Osteoblast (primary cell): ENCODE data around the gene GPER1. TPM values are rescaled to one million over a fixed set of nuclear protein-coding genes. Genes with fewer than 3 reads are reported as not detected.

Experiments used
- DNase-seq: peaks from one replicate; pipeline ENCODE4 v3.0.0; 2011; ENCODE audit warnings: low spot score, mixed read lengths; ENCODE audit not compliant: insufficient read length; ENCODE audit errors: missing footprints
- H2AFZ ChIP-seq: 2 replicates; pipeline ENCODE4 v1.6.0; 2011; ENCODE audit warnings: mild to moderate bottlenecking, low read length
- H3K27ac ChIP-seq: 2 replicates; pipeline ENCODE4 v1.5.1; 2011; ENCODE audit warnings: mild to moderate bottlenecking, low read depth, low read length, moderate library complexity
- H3K27me3 ChIP-seq: 2 replicates; pipeline ENCODE4 v1.6.0; 2012; ENCODE audit warnings: mild to moderate bottlenecking, control low read depth, inconsistent platforms, low read length, moderate library complexity; ENCODE audit not compliant: insufficient read depth
- H3K36me3 ChIP-seq: 2 replicates; pipeline ENCODE4 v1.5.1; 2011; ENCODE audit warnings: mild to moderate bottlenecking, low read length, control low read depth, moderate library complexity; ENCODE audit not compliant: insufficient read depth
- H3K4me1 ChIP-seq: 2 replicates; pipeline ENCODE4 v1.5.1; 2011; ENCODE audit warnings: mild to moderate bottlenecking, low read length, control low read depth, moderate library complexity; ENCODE audit not compliant: insufficient read depth
- H3K4me2 ChIP-seq: 2 replicates; pipeline ENCODE4 v1.6.0; 2011; ENCODE audit warnings: mild to moderate bottlenecking, low read length; ENCODE audit not compliant: insufficient read depth
- H3K4me3 ChIP-seq: fragments of 200-600 bp; sonication (generic); 3 replicates; pipeline ENCODE4 v1.5.1; 2012; ENCODE audit warnings: mild to moderate bottlenecking, low read length, inconsistent platforms; ENCODE audit not compliant: insufficient read depth
- H3K79me2 ChIP-seq: 2 replicates; pipeline ENCODE4 v1.6.0; 2012; ENCODE audit warnings: mild to moderate bottlenecking, low read length, control low read depth, inconsistent platforms; ENCODE audit not compliant: insufficient read depth
- H3K9me3 ChIP-seq: 2 replicates; pipeline ENCODE4 v1.5.1; 2011; ENCODE audit warnings: low read depth, low read length, control low read depth
- H4K20me1 ChIP-seq: 2 replicates; pipeline ENCODE4 v1.6.0; 2012; ENCODE audit warnings: mild to moderate bottlenecking, low read length, control low read depth; ENCODE audit not compliant: insufficient read depth
- total RNA-seq: library from RNA; depleted of rRNA; stranded (reverse); fragments of >200 nt; gene quantifications from 2 replicates; pipeline ENCODE4 v1.2.3, GENCODE V29; 2012
- TF ChIP-seq, protein P1 (sequence below): IDR thresholded peaks from 2 replicates; pipeline ENCODE4 v1.5.1; 2011; ENCODE audit warnings: mild to moderate bottlenecking, low read depth, low read length, moderate library complexity; ENCODE audit errors: extremely low read depth

GPER1 gene
- total RNA-seq, 1 donor: 10.5 TPM

DNA sequence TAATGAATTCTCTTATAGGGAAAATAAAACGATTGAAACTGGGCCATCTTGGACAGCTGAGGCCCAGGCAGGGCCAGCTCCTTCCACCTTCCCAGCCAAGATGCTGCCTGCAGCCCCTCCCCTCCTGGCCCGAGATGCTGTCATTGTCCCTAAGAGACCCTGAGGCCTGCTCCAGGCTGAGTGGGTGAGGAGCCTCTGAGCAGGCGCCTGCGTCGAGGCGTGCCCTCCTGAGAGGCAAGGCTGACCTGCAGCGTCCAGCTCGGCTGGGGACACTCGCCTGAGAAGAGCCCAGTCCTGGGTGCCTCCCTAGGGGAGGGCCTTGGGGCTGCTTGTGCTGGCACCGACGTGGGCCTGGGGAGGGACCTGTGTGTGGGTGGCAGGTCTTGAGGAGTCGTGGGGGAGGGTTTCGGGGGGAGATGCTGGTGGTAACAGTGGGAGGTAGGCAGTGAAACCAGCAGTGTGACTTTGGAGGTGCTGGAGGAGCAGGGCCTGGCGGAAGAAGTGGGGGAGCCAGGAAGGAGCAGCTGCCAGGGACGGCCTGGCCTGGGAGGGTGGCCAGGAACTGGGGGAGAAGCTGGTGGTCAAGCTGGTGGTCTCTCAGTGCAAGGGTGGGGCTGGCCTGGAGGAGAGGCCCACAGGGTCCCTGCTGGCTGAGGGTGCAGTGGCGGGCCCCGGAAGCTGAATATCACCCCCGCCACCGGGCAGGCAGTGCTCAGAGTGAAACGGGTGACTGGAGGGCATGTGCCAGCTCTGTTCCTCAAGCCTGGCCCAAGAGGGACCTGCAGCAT, 35.7 kb upstream of the GPER1 start:
- H3K4me1 ChIP-seq: no peaks in the 10 kb centered on the region
- no peak overlapping the region for H3K4me2 ChIP-seq
- H2AFZ ChIP-seq: no peak overlapping the region
- H4K20me1 ChIP-seq: peaks cover 9% of the 10 kb centered on the region
- no peaks in the 10 kb centered on the region for H3K79me2 ChIP-seq
- no peak overlapping the region for H3K4me3 ChIP-seq
- H3K27me3 ChIP-seq: no peaks in the 10 kb centered on the region
- H3K27ac ChIP-seq: no peak overlapping the region
- no peaks in the 10 kb centered on the region for H3K9me3 ChIP-seq
- DNase-seq: no peak
- no peaks in the 10 kb centered on the region for H3K36me3 ChIP-seq
- TF ChIP-seq, protein P1, sequence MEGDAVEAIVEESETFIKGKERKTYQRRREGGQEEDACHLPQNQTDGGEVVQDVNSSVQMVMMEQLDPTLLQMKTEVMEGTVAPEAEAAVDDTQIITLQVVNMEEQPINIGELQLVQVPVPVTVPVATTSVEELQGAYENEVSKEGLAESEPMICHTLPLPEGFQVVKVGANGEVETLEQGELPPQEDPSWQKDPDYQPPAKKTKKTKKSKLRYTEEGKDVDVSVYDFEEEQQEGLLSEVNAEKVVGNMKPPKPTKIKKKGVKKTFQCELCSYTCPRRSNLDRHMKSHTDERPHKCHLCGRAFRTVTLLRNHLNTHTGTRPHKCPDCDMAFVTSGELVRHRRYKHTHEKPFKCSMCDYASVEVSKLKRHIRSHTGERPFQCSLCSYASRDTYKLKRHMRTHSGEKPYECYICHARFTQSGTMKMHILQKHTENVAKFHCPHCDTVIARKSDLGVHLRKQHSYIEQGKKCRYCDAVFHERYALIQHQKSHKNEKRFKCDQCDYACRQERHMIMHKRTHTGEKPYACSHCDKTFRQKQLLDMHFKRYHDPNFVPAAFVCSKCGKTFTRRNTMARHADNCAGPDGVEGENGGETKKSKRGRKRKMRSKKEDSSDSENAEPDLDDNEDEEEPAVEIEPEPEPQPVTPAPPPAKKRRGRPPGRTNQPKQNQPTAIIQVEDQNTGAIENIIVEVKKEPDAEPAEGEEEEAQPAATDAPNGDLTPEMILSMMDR: no peak

DNA sequence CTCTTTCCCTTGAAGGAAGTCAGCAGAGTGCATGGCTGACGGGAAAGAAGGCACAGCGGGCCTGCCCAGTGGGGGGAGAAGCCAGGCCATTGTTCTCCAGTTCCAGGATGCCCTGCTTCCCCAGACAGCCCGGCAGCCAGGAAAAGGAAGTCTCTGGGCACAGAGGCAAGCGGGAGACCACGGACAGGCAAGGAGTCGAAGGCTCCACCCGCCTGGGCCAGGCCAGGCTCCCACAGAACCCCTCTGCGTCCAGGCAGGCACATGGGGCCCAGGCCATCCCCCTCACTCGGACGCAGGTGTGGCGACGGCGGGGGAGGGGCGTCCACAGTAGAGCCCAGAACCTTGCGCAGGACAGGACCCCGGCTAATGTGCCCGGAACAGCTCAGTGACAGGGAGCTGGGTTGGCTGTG, 34.9 kb upstream of the GPER1 start:
- H2AFZ ChIP-seq: no peak overlapping the region

DNA sequence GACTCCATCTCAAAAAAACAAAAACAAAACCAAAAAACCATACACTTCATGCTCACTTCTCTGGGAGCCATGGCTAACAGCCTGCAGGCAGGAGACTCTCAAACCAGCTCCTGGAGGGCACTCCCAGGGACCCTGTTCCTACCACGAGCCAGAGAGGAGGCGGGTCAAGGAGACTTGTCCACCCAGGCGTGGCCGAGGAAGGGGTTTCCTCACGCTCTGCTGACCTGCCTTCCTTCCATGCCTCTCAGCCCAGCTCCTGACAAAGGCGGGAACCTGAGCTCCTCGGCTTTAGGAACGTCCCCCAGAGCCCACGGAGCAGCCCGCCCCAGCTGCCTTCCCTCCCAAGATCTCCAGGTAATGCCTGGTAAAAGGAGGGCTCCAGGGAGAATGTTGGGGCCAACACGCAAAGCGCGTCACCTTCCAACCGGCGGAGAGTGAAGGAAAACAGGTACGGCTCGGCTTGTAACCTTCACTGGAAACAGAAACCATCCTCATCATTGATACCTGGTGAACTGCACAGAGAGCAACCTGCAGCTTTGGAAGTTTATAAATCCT, 34.0 kb upstream of the GPER1 start:
- Histone ChIP-seq H3K79me2 (no peaks in the 10 kb centered on the region), H3K4me3 (no peak overlapping the region), H3K36me3 (no peaks in the 10 kb centered on the region), H3K27me3 (no peaks in the 10 kb centered on the region), H3K9me3 (no peaks in the 10 kb centered on the region), H3K4me1 (no peaks in the 10 kb centered on the region), H3K4me2 (no peak overlapping the region), H4K20me1 (peaks cover 4% of the 10 kb centered on the region), H3K27ac (no peak overlapping the region), H2AFZ (no peak overlapping the region)
- DNase-seq: no peak
- TF ChIP-seq, protein P1: no peak

More for the DNA sequence above, 34.9 kb upstream of the GPER1 start:
- no peaks in the 10 kb centered on the region for H3K79me2 ChIP-seq
- H4K20me1 ChIP-seq: peaks cover 7% of the 10 kb centered on the region
- H3K4me1 ChIP-seq: no peaks in the 10 kb centered on the region
- H3K27me3 ChIP-seq: no peaks in the 10 kb centered on the region
- no peak overlapping the region for H3K4me2 ChIP-seq
- TF ChIP-seq, protein P1: no peak
- no peak overlapping the region for H3K27ac ChIP-seq
- no peak overlapping the region for H3K4me3 ChIP-seq
- H3K36me3 ChIP-seq: no peaks in the 10 kb centered on the region
- no peaks in the 10 kb centered on the region for H3K9me3 ChIP-seq
- no peak for DNase-seq

DNA sequence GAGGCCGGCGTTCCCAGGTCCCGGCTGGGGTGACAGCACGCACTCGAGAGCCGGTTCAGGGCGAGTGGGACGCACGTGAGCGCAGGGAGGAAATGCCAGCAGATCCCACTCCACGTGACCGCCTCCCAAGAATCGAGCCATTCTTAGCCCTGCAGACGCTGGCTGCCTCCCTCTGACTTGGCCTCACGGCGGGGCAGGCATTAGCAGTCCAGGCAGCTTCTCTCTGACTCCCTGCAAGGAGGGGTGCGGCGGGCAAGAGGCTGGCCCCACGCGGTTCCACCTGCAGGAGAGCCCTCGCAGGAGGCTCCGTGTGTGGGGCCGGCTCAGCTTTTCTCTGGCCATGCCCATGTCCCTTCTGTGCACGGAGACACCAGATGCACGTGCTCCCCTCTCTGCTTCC, 33.5 kb upstream of the GPER1 start:
- H3K27ac ChIP-seq: no peak overlapping the region
- H2AFZ ChIP-seq: no peak overlapping the region
- H3K4me1 ChIP-seq: no peaks in the 10 kb centered on the region
- no peak for DNase-seq
- no peaks in the 10 kb centered on the region for H3K9me3 ChIP-seq
- no peaks in the 10 kb centered on the region for H3K27me3 ChIP-seq
- TF ChIP-seq, protein P1: no peak
- peaks cover 1% of the 10 kb centered on the region for H4K20me1 ChIP-seq
- H3K36me3 ChIP-seq: no peaks in the 10 kb centered on the region
- H3K4me3 ChIP-seq: no peak overlapping the region
- no peaks in the 10 kb centered on the region for H3K79me2 ChIP-seq
- no peak overlapping the region for H3K4me2 ChIP-seq
